Posterior cingulate gyrus (tissue), 11 donors: ENCODE results near the gene RPGRIP1.
"Not testable (repeated sequence)": the region's sequence is repeated elsewhere in the genome, so short reads cannot be mapped to it uniquely, and the experiment has no call there.

ENCODE experiments used
- DNase-seq, 10 donors: peaks; one replicate each; pipeline versions ENCODE4 v3.0.0 to v3.0.0-alpha.2; 2020 to 2021; ENCODE audit warnings: mixed read lengths in 3 of 10
- intact Hi-C: fragments of 100-400 bp; cut with DNase I; formaldehyde crosslinking; loops from one replicate; pipeline ENCODE4 v1.15.1; 2023

RPGRIP1 gene

GRCh38 chr14:21294026-21294425 lies 14.1 kb downstream of the RPGRIP1 start:
- intact Hi-C loops = not testable (repeated sequence)
- peak in 1 of 10 donors; percentile 3 for DNase-seq

GRCh38 chr14:21298358-21298757 lies 18.5 kb downstream of the RPGRIP1 start:
- DNase-seq = no peak
- intact Hi-C loops = no loop called here

- intact Hi-C loops = no loop called here
- peak in 1 of 10 donors; percentile 44 for DNase-seq
Observed at GRCh38 chr14:21299562-21300130, 19.8 kb downstream of the RPGRIP1 start.

- intact Hi-C loops = no loop called here
- peak in 9 of 10 donors; percentile 15 to 86 (median 37) for DNase-seq
Observed at GRCh38 chr14:21300892-21301291, 21.0 kb downstream of the RPGRIP1 start.

GRCh38 chr14:21302013-21302835 lies 22.3 kb downstream of the RPGRIP1 start:
- intact Hi-C loops = no loop called here
- DNase-seq = no peak

GRCh38 chr14:21302836-21303140 lies 22.9 kb downstream of the RPGRIP1 start:
- peak in 1 of 10 donors; percentile 5 for DNase-seq
- intact Hi-C loops = not testable (repeated sequence)

GRCh38 chr14:21307637-21308036 lies 27.8 kb downstream of the RPGRIP1 start:
- intact Hi-C loops = no loop called here
- DNase-seq = no peak

GRCh38 chr14:21308132-21308478 lies 28.2 kb downstream of the RPGRIP1 start:
- DNase-seq = no peak
- intact Hi-C loops = no loop called here

GRCh38 chr14:21308479-21309237 lies 28.8 kb downstream of the RPGRIP1 start:
- peak; percentile 12 to 93 (median 53) for DNase-seq
- intact Hi-C loops = no loop called here

- DNase-seq = peak in 1 of 10 donors; percentile 21
- intact Hi-C loops = no loop called here
Observed at GRCh38 chr14:21309238-21309636, 29.4 kb downstream of the RPGRIP1 start.

- intact Hi-C loops = no loop called here
- DNase-seq = no peak
Observed at GRCh38 chr14:21309956-21310355, 30.1 kb downstream of the RPGRIP1 start.

- DNase-seq = no peak
- intact Hi-C loops = no loop called here
Observed at GRCh38 chr14:21311614-21312013, 31.7 kb downstream of the RPGRIP1 start.

GRCh38 chr14:21313512-21313911 lies 33.6 kb downstream of the RPGRIP1 start:
- DNase-seq = peak in 1 of 10 donors; percentile 42
- intact Hi-C loops = no loop called here

- DNase-seq = no peak
- intact Hi-C loops = no loop called here
Observed at GRCh38 chr14:21317398-21317797, 37.5 kb downstream of the RPGRIP1 start.

GRCh38 chr14:21320913-21321312 lies 41.0 kb downstream of the RPGRIP1 start:
- DNase-seq = no peak
- intact Hi-C loops = loop anchor here (5.0 kb wide), 1 partner anchor 106 kb away; no protein-coding TSS in a partner anchor

- no peak for DNase-seq
- intact Hi-C loops = loop anchor here (5.0 kb wide), 1 partner anchor 105 kb away; no protein-coding TSS in a partner anchor
Observed at GRCh38 chr14:21322716-21323115, 42.8 kb downstream of the RPGRIP1 start.

- intact Hi-C loops = no loop called here
- DNase-seq = no peak
Observed at GRCh38 chr14:21326972-21327371, 47.1 kb downstream of the RPGRIP1 start.
